GM20000 (cell line): ENCODE measurements around the gene CPNE4.

Experiments used
- DNase-seq: peaks from one replicate; pipeline ENCODE4 v3.0.0; 2012; ENCODE audit warnings: low spot score
- CTCF ChIP-seq: IDR thresholded peaks from 2 replicates; pipeline ENCODE4 v1.5.1; 2012; ENCODE audit warnings: mild to moderate bottlenecking, control low read depth; ENCODE audit errors: extremely low read depth, missing control alignments

The CPNE4 gene

GRCh38 chr3:131540821-131541220, 494.0 kb downstream of the CPNE4 start:
- DNase-seq = no peak
- no peak for TF ChIP-seq CTCF

- no peak for TF ChIP-seq CTCF
- no peak for DNase-seq
Measured at GRCh38 chr3:131540143-131540542, 494.7 kb downstream of the CPNE4 start.

- no peak for TF ChIP-seq CTCF
Measured at GRCh38 chr3:131538968-131539367, 495.8 kb downstream of the CPNE4 start.

GRCh38 chr3:131537531-131537930, 497.3 kb downstream of the CPNE4 start:
- DNase-seq = no peak
- no peak for TF ChIP-seq CTCF

More at GRCh38 chr3:131538968-131539367, 495.8 kb downstream of the CPNE4 start:
- no peak for DNase-seq

- DNase-seq = no peak
- no peak for TF ChIP-seq CTCF
Measured at GRCh38 chr3:131535596-131535995, 499.2 kb downstream of the CPNE4 start.

GRCh38 chr3:131535131-131535530, 499.7 kb downstream of the CPNE4 start:
- DNase-seq = no peak
- TF ChIP-seq CTCF = no peak

GRCh38 chr3:131532645-131533044, 502.2 kb downstream of the CPNE4 start:
- TF ChIP-seq CTCF = no peak
- no peak for DNase-seq
